GM12878 (cell line): Measurements from ENCODE around the gene HSPA4. TPM values are rescaled to one million over a fixed set of nuclear protein-coding genes. Genes with fewer than 3 reads are reported as not detected.

ENCODE experiments used
- polyA plus RNA-seq, 11 experiments: library from polyadenylated mRNA; depleted of rRNA in 4 of 11; unstranded in 6 of 11; stranded (reverse) in 5 of 11; fragments of >200 nt; fragmentation: Nextera tagmentation in 4 of 11; fragmentation: Illumina TruSeq in 1 of 11; extraction: Ambion mirVana in 4 of 11; extraction: Trizol in 1 of 11; gene quantifications; 1 replicate in 1 of 11; 2 replicates in 10 of 11; pipeline versions ENCODE4 v1.2.1 to v1.2.3, GENCODE V29; 2011 to 2016; ENCODE audit warnings: inconsistent platforms in 2 of 11, missing spikeins in 2 of 11, low read depth in 1 of 11
- small RNA-seq: library from RNA; depleted of rRNA; stranded (forward); fragments of <200 nt; gene quantifications from one replicate; pipeline ENCODE3, GENCODE V24; 2014
- total RNA-seq, 4 experiments: library from RNA; depleted of rRNA in 3 of 4; stranded (reverse); fragments of >200 nt in 3 of 4; fragmentation: Illumina TruSeq in 1 of 4; extraction: Trizol in 1 of 4; gene quantifications; 2 replicates each; pipeline versions ENCODE4 v1.2.1 to v1.2.3, GENCODE V29; 2013 to 2021

The HSPA4 gene
- total and polyA plus RNA-seq, 10 of the 15 experiments (the other 5 are each of a cell fraction or from before 2014, with no cell fraction given), result 61.6 to 234 (median 116) TPM

Small RNAs within 50 kb of the gene (small RNA-seq; reads per million reads assigned to genes)
- gene AC113410.1, result not detected
- gene AC113410.3, result 0.16 reads per million

Other genes with a start within 250 kb of the HSPA4 start
- gene SOWAHA, start 238.7 kb upstream of the HSPA4 start, total RNA-seq (2014; rRNA removed), result 0.05 TPM in 1 of 2 replicates, not detected in the other
- gene SOWAHA, start 238.7 kb upstream of the HSPA4 start, total RNA-seq (2014; rRNA removed; fragmentation: Illumina TruSeq; extraction: Trizol), result 0.04 TPM in 1 of 2 replicates, not detected in the other
- 0.10 TPM in 1 of 2 replicates, not detected in the other for gene SOWAHA, start 238.7 kb upstream of the HSPA4 start, total RNA-seq (2021)
- gene SOWAHA, start 238.7 kb upstream of the HSPA4 start, polyA plus RNA-seq (2011; rRNA removed), result 0.37 TPM in 2 replicates
- gene SOWAHA, start 238.7 kb upstream of the HSPA4 start, polyA plus RNA-seq (2014; fragmentation: Illumina TruSeq; extraction: Trizol), result 0.04 and 0.10 TPM in 2 replicates
- under 1 TPM in 1 of 2 experiments, not detected in 1; 0.02 TPM for gene SOWAHA, start 238.7 kb upstream of the HSPA4 start, polyA plus RNA-seq (2014; fragmentation: Nextera tagmentation; extraction: Ambion mirVana)
- gene SOWAHA, start 238.7 kb upstream of the HSPA4 start, polyA plus RNA-seq (2014; rRNA removed), result 0.05 TPM in 1 of 2 replicates, not detected in the other
- gene SOWAHA, start 238.7 kb upstream of the HSPA4 start, polyA plus RNA-seq (2016; fragmentation: Nextera tagmentation; extraction: Ambion mirVana), result not detected
- gene SHROOM1, start 221.4 kb upstream of the HSPA4 start, total RNA-seq (2014; rRNA removed), result 2.2 and 3.2 TPM in 2 replicates
- 0.94 and 1.3 TPM in 2 replicates for gene SHROOM1, start 221.4 kb upstream of the HSPA4 start, total RNA-seq (2014; rRNA removed; fragmentation: Illumina TruSeq; extraction: Trizol)
- gene SHROOM1, start 221.4 kb upstream of the HSPA4 start, total RNA-seq (2021), result 3.2 TPM in 2 replicates
- gene SHROOM1, start 221.4 kb upstream of the HSPA4 start, polyA plus RNA-seq (2011; rRNA removed), result 3.2 and 3.5 TPM in 2 replicates
- 0.52 and 1.7 TPM in 2 replicates for gene SHROOM1, start 221.4 kb upstream of the HSPA4 start, polyA plus RNA-seq (2014; fragmentation: Illumina TruSeq; extraction: Trizol)
- gene SHROOM1, start 221.4 kb upstream of the HSPA4 start, polyA plus RNA-seq (2014; fragmentation: Nextera tagmentation; extraction: Ambion mirVana), result under 1 TPM; 0.05 to 0.31 TPM
- 2.8 and 3.9 TPM in 2 replicates for gene SHROOM1, start 221.4 kb upstream of the HSPA4 start, polyA plus RNA-seq (2014; rRNA removed)
- under 1 TPM; 0.82 to 0.83 TPM for gene SHROOM1, start 221.4 kb upstream of the HSPA4 start, polyA plus RNA-seq (2016; fragmentation: Nextera tagmentation; extraction: Ambion mirVana)
- gene GDF9, start 185.5 kb upstream of the HSPA4 start, total RNA-seq (2014; rRNA removed), result 0.16 and 0.28 TPM in 2 replicates
- gene GDF9, start 185.5 kb upstream of the HSPA4 start, total RNA-seq (2014; rRNA removed; fragmentation: Illumina TruSeq; extraction: Trizol), result 0.23 and 0.54 TPM in 2 replicates
- 0.28 and 0.85 TPM in 2 replicates for gene GDF9, start 185.5 kb upstream of the HSPA4 start, total RNA-seq (2021)
- gene GDF9, start 185.5 kb upstream of the HSPA4 start, polyA plus RNA-seq (2011; rRNA removed), result 1.5 and 1.8 TPM in 2 replicates
- gene GDF9, start 185.5 kb upstream of the HSPA4 start, polyA plus RNA-seq (2014; fragmentation: Illumina TruSeq; extraction: Trizol), result 0.53 and 1.1 TPM in 2 replicates
- under 1 TPM; 0.11 to 0.24 TPM for gene GDF9, start 185.5 kb upstream of the HSPA4 start, polyA plus RNA-seq (2014; fragmentation: Nextera tagmentation; extraction: Ambion mirVana)
- 0.24 and 0.59 TPM in 2 replicates for gene GDF9, start 185.5 kb upstream of the HSPA4 start, polyA plus RNA-seq (2014; rRNA removed)
- gene GDF9, start 185.5 kb upstream of the HSPA4 start, polyA plus RNA-seq (2016; fragmentation: Nextera tagmentation; extraction: Ambion mirVana), result under 1 TPM; 0.28 to 0.39 TPM
- 184 and 208 TPM in 2 replicates for gene UQCRQ, start 185.4 kb upstream of the HSPA4 start, total RNA-seq (2014; rRNA removed)
- 191 and 195 TPM in 2 replicates for gene UQCRQ, start 185.4 kb upstream of the HSPA4 start, total RNA-seq (2014; rRNA removed; fragmentation: Illumina TruSeq; extraction: Trizol)
- 443 and 445 TPM in 2 replicates for gene UQCRQ, start 185.4 kb upstream of the HSPA4 start, total RNA-seq (2021)
- 280 and 326 TPM in 2 replicates for gene UQCRQ, start 185.4 kb upstream of the HSPA4 start, polyA plus RNA-seq (2011; rRNA removed)
- 67.9 and 121 TPM in 2 replicates for gene UQCRQ, start 185.4 kb upstream of the HSPA4 start, polyA plus RNA-seq (2014; fragmentation: Illumina TruSeq; extraction: Trizol)
- gene UQCRQ, start 185.4 kb upstream of the HSPA4 start, polyA plus RNA-seq (2014; fragmentation: Nextera tagmentation; extraction: Ambion mirVana), result 1,000 to 10,000 TPM; 1,403 to 1,579 TPM
- 289 and 374 TPM in 2 replicates for gene UQCRQ, start 185.4 kb upstream of the HSPA4 start, polyA plus RNA-seq (2014; rRNA removed)
- 1,000 to 10,000 TPM; 1,478 to 1,559 TPM for gene UQCRQ, start 185.4 kb upstream of the HSPA4 start, polyA plus RNA-seq (2016; fragmentation: Nextera tagmentation; extraction: Ambion mirVana)
- 2.3 and 2.6 TPM in 2 replicates for gene LEAP2, start 178.3 kb upstream of the HSPA4 start, total RNA-seq (2014; rRNA removed)
- 2.1 and 2.4 TPM in 2 replicates for gene LEAP2, start 178.3 kb upstream of the HSPA4 start, total RNA-seq (2014; rRNA removed; fragmentation: Illumina TruSeq; extraction: Trizol)
- gene LEAP2, start 178.3 kb upstream of the HSPA4 start, total RNA-seq (2021), result 1.5 and 2.7 TPM in 2 replicates
- 8.8 and 9.4 TPM in 2 replicates for gene LEAP2, start 178.3 kb upstream of the HSPA4 start, polyA plus RNA-seq (2011; rRNA removed)
- 2.1 and 3.4 TPM in 2 replicates for gene LEAP2, start 178.3 kb upstream of the HSPA4 start, polyA plus RNA-seq (2014; fragmentation: Illumina TruSeq; extraction: Trizol)
- gene LEAP2, start 178.3 kb upstream of the HSPA4 start, polyA plus RNA-seq (2014; fragmentation: Nextera tagmentation; extraction: Ambion mirVana), result 1 to 10 TPM; 1.9 to 2.1 TPM
- 2.2 and 4.0 TPM in 2 replicates for gene LEAP2, start 178.3 kb upstream of the HSPA4 start, polyA plus RNA-seq (2014; rRNA removed)
- gene LEAP2, start 178.3 kb upstream of the HSPA4 start, polyA plus RNA-seq (2016; fragmentation: Nextera tagmentation; extraction: Ambion mirVana), result 1 to 10 TPM; 2.3 to 3.4 TPM
- gene AFF4, start 88.4 kb upstream of the HSPA4 start, total RNA-seq (2014; rRNA removed), result 7.5 and 7.9 TPM in 2 replicates
- gene AFF4, start 88.4 kb upstream of the HSPA4 start, total RNA-seq (2014; rRNA removed; fragmentation: Illumina TruSeq; extraction: Trizol), result 15.4 and 17.3 TPM in 2 replicates
- gene AFF4, start 88.4 kb upstream of the HSPA4 start, total RNA-seq (2021), result 15.5 and 19.2 TPM in 2 replicates
- 20.2 and 25.7 TPM in 2 replicates for gene AFF4, start 88.4 kb upstream of the HSPA4 start, polyA plus RNA-seq (2011; rRNA removed)
- 17.0 and 17.4 TPM in 2 replicates for gene AFF4, start 88.4 kb upstream of the HSPA4 start, polyA plus RNA-seq (2014; fragmentation: Illumina TruSeq; extraction: Trizol)
- 1 to 10 TPM; 1.1 to 1.8 TPM for gene AFF4, start 88.4 kb upstream of the HSPA4 start, polyA plus RNA-seq (2014; fragmentation: Nextera tagmentation; extraction: Ambion mirVana)
- gene AFF4, start 88.4 kb upstream of the HSPA4 start, polyA plus RNA-seq (2014; rRNA removed), result 7.4 and 8.0 TPM in 2 replicates
- 10 to 100 TPM; 10.2 to 10.6 TPM for gene AFF4, start 88.4 kb upstream of the HSPA4 start, polyA plus RNA-seq (2016; fragmentation: Nextera tagmentation; extraction: Ambion mirVana)
- gene ZCCHC10, start 25.5 kb upstream of the HSPA4 start, total RNA-seq (2014; rRNA removed), result 16.1 and 16.8 TPM in 2 replicates
- 33.2 and 35.1 TPM in 2 replicates for gene ZCCHC10, start 25.5 kb upstream of the HSPA4 start, total RNA-seq (2014; rRNA removed; fragmentation: Illumina TruSeq; extraction: Trizol)
- 22.9 and 25.8 TPM in 2 replicates for gene ZCCHC10, start 25.5 kb upstream of the HSPA4 start, total RNA-seq (2021)
- 61.9 and 65.4 TPM in 2 replicates for gene ZCCHC10, start 25.5 kb upstream of the HSPA4 start, polyA plus RNA-seq (2011; rRNA removed)
- 54.6 and 59.8 TPM in 2 replicates for gene ZCCHC10, start 25.5 kb upstream of the HSPA4 start, polyA plus RNA-seq (2014; fragmentation: Illumina TruSeq; extraction: Trizol)
- 100 to 1,000 TPM; 114 to 117 TPM for gene ZCCHC10, start 25.5 kb upstream of the HSPA4 start, polyA plus RNA-seq (2014; fragmentation: Nextera tagmentation; extraction: Ambion mirVana)
- 16.7 and 29.7 TPM in 2 replicates for gene ZCCHC10, start 25.5 kb upstream of the HSPA4 start, polyA plus RNA-seq (2014; rRNA removed)
- gene ZCCHC10, start 25.5 kb upstream of the HSPA4 start, polyA plus RNA-seq (2016; fragmentation: Nextera tagmentation; extraction: Ambion mirVana), result 10 to 100 TPM; 52.3 to 66.1 TPM